GM19239 (cell line): ENCODE measurements around the gene SPRR3.

Source experiments
- DNase-seq: peaks from one replicate; pipeline ENCODE4 v3.0.0; 2011; ENCODE audit warnings: low spot score; ENCODE audit not compliant: insufficient read length
- FAIRE-seq: peaks from 2 replicates; lab custom pipeline; 2011; peaks lifted over from hg19 to GRCh38; lab: Jason Lieb, UNC

Gene SPRR3

GRCh38 chr1:153001382-153001781, at the start of gene SPRR3:
TSS of gene SPRR3 (plus strand) at chr1:153001749. CDS start at chr1:153003021, 1,272 bp downstream.
- DNase-seq (no peak), FAIRE-seq (no peak)

GRCh38 chr1:152953761-152954160, 47.8 kb upstream of the SPRR3 start:
- FAIRE-seq (no peak), DNase-seq (no peak)

- no peak for DNase-seq
- no peak for FAIRE-seq
Observed at GRCh38 chr1:152954436-152954835, 47.1 kb upstream of the SPRR3 start.

GRCh38 chr1:152957561-152957960, 44.0 kb upstream of the SPRR3 start:
- DNase-seq (no peak), FAIRE-seq (no peak)

- FAIRE-seq (no peak), DNase-seq (no peak)
Observed at GRCh38 chr1:152959273-152959672, 42.3 kb upstream of the SPRR3 start.

GRCh38 chr1:152959801-152960451, 41.6 kb upstream of the SPRR3 start:
- FAIRE-seq (no peak), DNase-seq (no peak)

GRCh38 chr1:152960452-152961044, 41.0 kb upstream of the SPRR3 start:
- no peak for DNase-seq
- FAIRE-seq, result no peak

GRCh38 chr1:152961226-152961891, 40.2 kb upstream of the SPRR3 start:
- no peak for DNase-seq
- no peak for FAIRE-seq

GRCh38 chr1:152962876-152963415, 38.6 kb upstream of the SPRR3 start:
- no peak for DNase-seq
- no peak for FAIRE-seq

- no peak for DNase-seq
- no peak for FAIRE-seq
Observed at GRCh38 chr1:152964536-152964935, 37.0 kb upstream of the SPRR3 start.

GRCh38 chr1:152965853-152966252, 35.7 kb upstream of the SPRR3 start:
- FAIRE-seq (no peak), DNase-seq (no peak)

- DNase-seq, result no peak
- FAIRE-seq, result no peak
Observed at GRCh38 chr1:152967201-152967600, 34.3 kb upstream of the SPRR3 start.

- peak; percentile 10 for DNase-seq
- peak; percentile 93 for FAIRE-seq
Observed at GRCh38 chr1:152968248-152968647, 33.3 kb upstream of the SPRR3 start.

GRCh38 chr1:152969036-152969435, 32.5 kb upstream of the SPRR3 start:
- FAIRE-seq (no peak), DNase-seq (no peak)

GRCh38 chr1:152970495-152970894, 31.1 kb upstream of the SPRR3 start, which contains the start of gene SPRR4:
TSS of gene SPRR4 (plus strand) at chr1:152970648. CDS start at chr1:152971891, 1,243 bp downstream.
- DNase-seq (no peak), FAIRE-seq (no peak)

GRCh38 chr1:152972196-152972886, 29.2 kb upstream of the SPRR3 start:
- FAIRE-seq, result no peak
- DNase-seq, result no peak

GRCh38 chr1:152976688-152977087, 24.9 kb upstream of the SPRR3 start:
- FAIRE-seq (no peak), DNase-seq (no peak)

GRCh38 chr1:152977614-152978013, 23.9 kb upstream of the SPRR3 start:
- DNase-seq (no peak), FAIRE-seq (no peak)

GRCh38 chr1:152980676-152981075, 20.9 kb upstream of the SPRR3 start:
- FAIRE-seq (no peak), DNase-seq (no peak)

GRCh38 chr1:152981146-152981871, 20.2 kb upstream of the SPRR3 start:
- FAIRE-seq (no peak), DNase-seq (no peak)
